GM23338 (cell line): ENCODE data around the gene TSC22D3. TPM values are rescaled to one million over a fixed set of nuclear protein-coding genes. Genes with fewer than 3 reads are reported as not detected.

ENCODE experiments used
- ATAC-seq: fragments of 200-7000 bp; cut with Tn5 transposase; 3 replicates; pipeline ENCODE4 v1.9.1; 2020
- DNase-seq: peaks from one replicate; pipeline ENCODE4 v3.0.0-alpha.2; 2015; ENCODE audit warnings: low spot score
- H2AFZ ChIP-seq: fragments of 200-600 bp; sonication (generic); 2 replicates; pipeline ENCODE4 v1.8.0; 2016; ENCODE audit warnings: antibody characterized with exemption, mild to moderate bottlenecking, moderate library complexity
- H3F3A ChIP-seq: fragments of 200-600 bp; sonication (generic); replicated peaks from 2 replicates; pipeline ENCODE4 v1.8.0; 2017; ENCODE audit warnings: antibody characterized with exemption, mixed run types, low read depth
- H3K27ac ChIP-seq: fragments of 200-600 bp; sonication (generic); 2 replicates; pipeline ENCODE4 v1.6.1; 2016; ENCODE audit warnings: low read depth
- H3K27me3 ChIP-seq: fragments of 200-600 bp; sonication (generic); 2 replicates; pipeline ENCODE4 v1.8.0; 2016; ENCODE audit warnings: mild to moderate bottlenecking, mixed run types, moderate library complexity; ENCODE audit not compliant: insufficient read depth
- H3K36me3 ChIP-seq: fragments of 200-600 bp; sonication (generic); 2 replicates; pipeline ENCODE4 v1.8.0; 2016; ENCODE audit warnings: mild to moderate bottlenecking; ENCODE audit not compliant: insufficient read depth
- H3K4me1 ChIP-seq: fragments of 200-600 bp; sonication (generic); 2 replicates; pipeline ENCODE4 v1.8.0; 2016; ENCODE audit warnings: mild to moderate bottlenecking, moderate library complexity; ENCODE audit not compliant: insufficient read depth
- H3K4me2 ChIP-seq: fragments of 200-600 bp; sonication (generic); 2 replicates; pipeline ENCODE4 v1.7.1; 2017; ENCODE audit warnings: mixed run types
- H3K4me3 ChIP-seq: fragments of 200-600 bp; sonication (generic); 2 replicates; pipeline ENCODE4 v1.6.1; 2016; ENCODE audit warnings: mixed run types
- H3K79me2 ChIP-seq: fragments of 200-600 bp; sonication (generic); replicated peaks from 2 replicates; pipeline ENCODE4 v1.8.0; 2017; ENCODE audit warnings: mild to moderate bottlenecking; ENCODE audit not compliant: insufficient read depth
- H3K9me2 ChIP-seq: fragments of 200-600 bp; sonication (generic); 2 replicates; pipeline ENCODE4 v1.8.0; 2017; ENCODE audit not compliant: insufficient read depth
- H4K20me1 ChIP-seq: fragments of 200-600 bp; sonication (generic); replicated peaks from 2 replicates; pipeline ENCODE4 v1.8.0; 2017; ENCODE audit warnings: mild to moderate bottlenecking; ENCODE audit not compliant: insufficient read depth
- H3K27ac Mint-ChIP-seq: 2 replicates; pipeline ENCODE4 v1.8.0; 2020; ENCODE audit warnings: inconsistent platforms, mild to moderate bottlenecking, moderate library complexity, mixed read lengths
- H3K27me3 Mint-ChIP-seq: 3 replicates; pipeline ENCODE4 v1.8.0; 2022; ENCODE audit warnings: low read depth, mild to moderate bottlenecking, moderate library complexity, mixed read lengths, inconsistent platforms; ENCODE audit not compliant: insufficient read depth, poor library complexity
- H3K36me3 Mint-ChIP-seq: 3 replicates; pipeline ENCODE4 v1.8.0; 2021; ENCODE audit warnings: low read depth, mild to moderate bottlenecking, inconsistent platforms, moderate library complexity, mixed read lengths
- H3K4me1 Mint-ChIP-seq: 3 replicates; pipeline ENCODE4 v1.8.0; 2020; ENCODE audit warnings: mild to moderate bottlenecking, inconsistent platforms, mixed read lengths
- H3K4me3 Mint-ChIP-seq: 3 replicates; pipeline ENCODE4 v1.8.0; 2021; ENCODE audit warnings: moderate library complexity, mild to moderate bottlenecking, inconsistent platforms, mixed read lengths
- H3K9me3 Mint-ChIP-seq: 3 replicates; pipeline ENCODE4 v1.8.0; 2020; ENCODE audit warnings: moderate library complexity, mild to moderate bottlenecking, inconsistent platforms, mixed read lengths
- CREB1 ChIP-seq: fragments of 250-450 bp; sonication (Bioruptor Pico); IDR thresholded peaks from 2 replicates; pipeline ENCODE4 v1.5.0; 2020; ENCODE audit warnings: low read depth, mild to moderate bottlenecking, moderate library complexity
- CTCF ChIP-seq, 2 experiments: fragments of 200-600 bp in 1 of 2; sonication (generic) in 1 of 2; conservative IDR thresholded peaks; 2 replicates each; pipeline versions ENCODE4 v1.5.1 to v1.6.1; 2016 to 2017; ENCODE audit warnings: antibody characterized with exemption in 2 of 2, low read depth in 2 of 2, mild to moderate bottlenecking in 2 of 2, moderate library complexity in 1 of 2
- EZH2 ChIP-seq: fragments of 200-600 bp; sonication (generic); IDR thresholded peaks from one replicate; pipeline ENCODE4 v1.8.0; 2017; ENCODE audit warnings: antibody characterized with exemption, mild to moderate bottlenecking, low read depth; ENCODE audit not compliant: unreplicated experiment
- EZH2phosphoT487 ChIP-seq: fragments of 200-600 bp; sonication (generic); IDR thresholded peaks from one replicate; pipeline ENCODE4 v1.8.1; 2018; ENCODE audit warnings: antibody characterized with exemption; ENCODE audit not compliant: unreplicated experiment
- JUNB ChIP-seq: IDR thresholded peaks from one replicate; pipeline ENCODE4 v1.6.1; 2016; ENCODE audit warnings: antibody characterized with exemption; ENCODE audit not compliant: unreplicated experiment
- NANOG ChIP-seq: IDR thresholded peaks from 2 replicates; pipeline ENCODE4 v1.6.1; 2016; ENCODE audit warnings: antibody characterized with exemption, borderline replicate concordance
- POLR2AphosphoS5 ChIP-seq: IDR thresholded peaks from 2 replicates; pipeline ENCODE4 v1.6.1; 2016; ENCODE audit warnings: antibody characterized with exemption, low read depth
- STAT1 ChIP-seq: IDR thresholded peaks from one replicate; pipeline ENCODE4 v1.6.1; 2016; ENCODE audit warnings: antibody characterized with exemption; ENCODE audit not compliant: unreplicated experiment
- ZNF331 ChIP-seq: fragments of 250-450 bp; sonication (Bioruptor Pico); IDR thresholded peaks from 2 replicates; pipeline ENCODE4 v1.5.0; 2020; ENCODE audit warnings: low read depth, mild to moderate bottlenecking, moderate library complexity
- polyA plus RNA-seq: library from polyadenylated mRNA; unstranded; fragments of >200 nt; fragmentation: Nextera tagmentation; extraction: Ambion mirVana; gene quantifications from 2 replicates; pipeline ENCODE4 v1.2.1, GENCODE V29; 2016
- total RNA-seq: library from RNA; depleted of rRNA; stranded (reverse); fragments of >200 nt; shearing (Covaris generic); gene quantifications from 2 replicates; pipeline ENCODE4 v1.2.3, GENCODE V29; 2014
- TF ChIP-seq, protein P1 (sequence below): IDR thresholded peaks from one replicate; pipeline ENCODE4 v1.6.1; 2018; ENCODE audit warnings: antibody characterized with exemption; ENCODE audit not compliant: unreplicated experiment
- TF ChIP-seq, protein P2 (sequence below): IDR thresholded peaks from 2 replicates; pipeline ENCODE4 v1.6.1; 2016; ENCODE audit warnings: antibody characterized with exemption

Gene TSC22D3
- total and polyA plus RNA-seq, 2 experiments from 2014 or later, result 12.6 to 20.0 TPM

- TF ChIP-seq, protein P1, sequence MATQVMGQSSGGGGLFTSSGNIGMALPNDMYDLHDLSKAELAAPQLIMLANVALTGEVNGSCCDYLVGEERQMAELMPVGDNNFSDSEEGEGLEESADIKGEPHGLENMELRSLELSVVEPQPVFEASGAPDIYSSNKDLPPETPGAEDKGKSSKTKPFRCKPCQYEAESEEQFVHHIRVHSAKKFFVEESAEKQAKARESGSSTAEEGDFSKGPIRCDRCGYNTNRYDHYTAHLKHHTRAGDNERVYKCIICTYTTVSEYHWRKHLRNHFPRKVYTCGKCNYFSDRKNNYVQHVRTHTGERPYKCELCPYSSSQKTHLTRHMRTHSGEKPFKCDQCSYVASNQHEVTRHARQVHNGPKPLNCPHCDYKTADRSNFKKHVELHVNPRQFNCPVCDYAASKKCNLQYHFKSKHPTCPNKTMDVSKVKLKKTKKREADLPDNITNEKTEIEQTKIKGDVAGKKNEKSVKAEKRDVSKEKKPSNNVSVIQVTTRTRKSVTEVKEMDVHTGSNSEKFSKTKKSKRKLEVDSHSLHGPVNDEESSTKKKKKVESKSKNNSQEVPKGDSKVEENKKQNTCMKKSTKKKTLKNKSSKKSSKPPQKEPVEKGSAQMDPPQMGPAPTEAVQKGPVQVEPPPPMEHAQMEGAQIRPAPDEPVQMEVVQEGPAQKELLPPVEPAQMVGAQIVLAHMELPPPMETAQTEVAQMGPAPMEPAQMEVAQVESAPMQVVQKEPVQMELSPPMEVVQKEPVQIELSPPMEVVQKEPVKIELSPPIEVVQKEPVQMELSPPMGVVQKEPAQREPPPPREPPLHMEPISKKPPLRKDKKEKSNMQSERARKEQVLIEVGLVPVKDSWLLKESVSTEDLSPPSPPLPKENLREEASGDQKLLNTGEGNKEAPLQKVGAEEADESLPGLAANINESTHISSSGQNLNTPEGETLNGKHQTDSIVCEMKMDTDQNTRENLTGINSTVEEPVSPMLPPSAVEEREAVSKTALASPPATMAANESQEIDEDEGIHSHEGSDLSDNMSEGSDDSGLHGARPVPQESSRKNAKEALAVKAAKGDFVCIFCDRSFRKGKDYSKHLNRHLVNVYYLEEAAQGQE, result no peak
- TF ChIP-seq ZNF331 (CRISPR knock-in tag) (no peak), EZH2phosphoT487 (no peak), POLR2AphosphoS5 (no peak), CTCF (conservative IDR thresholded peaks at IDR 0.05; ENCODE audit: low read depth in 2 of 2) (no peak)
Measured at GRCh38 chrX:107675365-107675654, 100.3 kb downstream of the TSC22D3 start (continued).

DNA sequence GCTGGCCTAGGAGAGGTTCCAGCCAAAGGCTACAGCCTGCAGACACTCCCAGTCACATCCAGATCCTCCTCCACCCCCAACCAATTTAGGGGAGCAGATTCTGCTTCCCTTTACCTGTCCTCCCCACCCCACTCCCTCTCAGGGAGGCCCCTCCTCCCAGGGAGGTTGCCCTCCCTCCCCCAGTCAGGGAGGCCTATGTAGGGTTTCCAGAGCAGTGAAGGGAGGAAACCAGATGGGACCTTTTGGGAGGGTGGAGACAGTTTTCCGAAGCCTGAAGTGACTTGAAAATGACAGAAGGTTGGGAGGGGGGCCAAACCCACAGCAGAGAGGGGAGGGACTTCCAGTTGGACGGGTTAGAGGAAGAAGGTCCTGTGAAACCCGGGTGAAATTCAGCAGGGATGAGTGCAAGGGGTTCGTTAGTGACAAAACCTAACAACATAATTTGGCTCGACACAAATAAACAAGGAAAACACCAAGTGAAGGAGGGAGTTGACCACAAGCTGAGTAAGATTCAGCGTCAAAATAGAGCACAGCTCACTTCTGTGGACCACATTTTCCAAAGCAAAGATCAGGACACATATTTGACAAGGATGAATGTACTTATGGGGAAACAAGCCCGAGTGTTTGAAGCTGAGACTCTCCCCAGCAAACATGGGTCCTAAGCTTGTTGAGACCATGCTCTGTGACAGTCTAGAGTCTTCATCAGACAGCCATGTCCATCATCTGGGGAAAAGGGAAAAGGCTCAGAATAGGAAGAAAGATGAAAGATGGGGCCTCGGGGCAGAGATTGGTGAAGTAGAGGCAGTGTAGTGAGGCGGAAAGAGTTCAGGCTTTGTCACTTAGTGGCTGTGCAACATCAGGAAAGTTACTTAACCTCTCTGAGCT, 100.9 kb downstream of the TSC22D3 start:
- H3K79me2 ChIP-seq, result no peaks in the 10 kb centered on the region
- peaks cover 11% of the 10 kb centered on the region; the same call in 1 of the 2 replicates for H3K4me1 ChIP-seq
- no peak overlapping the region for H3K27ac ChIP-seq
- H2AFZ ChIP-seq, result no peak overlapping the region
- Mint-ChIP-seq H3K4me1 (peaks cover 22% of the 10 kb centered on the region), H3K36me3 (no peaks in the 10 kb centered on the region), H3K4me3 (no peak overlapping the region), H3K9me3 (no peaks in the 10 kb centered on the region), H3K27me3 (peaks cover 8% of the 10 kb centered on the region), H3K27ac (no peak overlapping the region)
- DNase-seq (no peak), ATAC-seq (no peak)
- H3K27me3 ChIP-seq, result no peaks in the 10 kb centered on the region
- H3K9me2 ChIP-seq, result no peaks in the 10 kb centered on the region
- no peaks in the 10 kb centered on the region for H4K20me1 ChIP-seq
- no peak overlapping the region for H3K4me3 ChIP-seq
- no peaks in the 10 kb centered on the region for H3F3A ChIP-seq
- no peak overlapping the region for H3K4me2 ChIP-seq
- no peaks in the 10 kb centered on the region for H3K36me3 ChIP-seq
- TF ChIP-seq EZH2phosphoT487 (no peak), EZH2 (no peak), NANOG (no peak), POLR2AphosphoS5 (no peak), ZNF331 (CRISPR knock-in tag) (no peak), STAT1 (no peak), JUNB (no peak), CREB1 (CRISPR knock-in tag) (no peak)
- TF ChIP-seq, protein P1, result no peak
- TF ChIP-seq, protein P2, sequence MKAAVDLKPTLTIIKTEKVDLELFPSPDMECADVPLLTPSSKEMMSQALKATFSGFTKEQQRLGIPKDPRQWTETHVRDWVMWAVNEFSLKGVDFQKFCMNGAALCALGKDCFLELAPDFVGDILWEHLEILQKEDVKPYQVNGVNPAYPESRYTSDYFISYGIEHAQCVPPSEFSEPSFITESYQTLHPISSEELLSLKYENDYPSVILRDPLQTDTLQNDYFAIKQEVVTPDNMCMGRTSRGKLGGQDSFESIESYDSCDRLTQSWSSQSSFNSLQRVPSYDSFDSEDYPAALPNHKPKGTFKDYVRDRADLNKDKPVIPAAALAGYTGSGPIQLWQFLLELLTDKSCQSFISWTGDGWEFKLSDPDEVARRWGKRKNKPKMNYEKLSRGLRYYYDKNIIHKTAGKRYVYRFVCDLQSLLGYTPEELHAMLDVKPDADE, result no peak
